ENCODE data around the gene PIP5K1C.
A peak's percentile ranks its signal among the peaks of the same experiment; 100 is the strongest.

PIP5K1C gene

GRCh38 chr19:3694361-3695123 lies 5.7 kb downstream of the PIP5K1C start:
- no peak for DNase-seq (ENCODE audit: low read depth, low spot score)

GRCh38 chr19:3693025-3693925 lies 7.0 kb downstream of the PIP5K1C start:
- DNase-seq (ENCODE audit: low read depth, low spot score) = no peak

GRCh38 chr19:3692141-3693024 lies 7.9 kb downstream of the PIP5K1C start:
- peak; percentile 50 for DNase-seq (ENCODE audit: low read depth, low spot score)

- DNase-seq (ENCODE audit: low read depth, low spot score) = no peak
Measured at GRCh38 chr19:3691726-3692125, 8.5 kb downstream of the PIP5K1C start.

- no peak for DNase-seq (ENCODE audit: low read depth, low spot score)
Measured at GRCh38 chr19:3691372-3691716, 8.9 kb downstream of the PIP5K1C start.

GRCh38 chr19:3690551-3691371 lies 9.5 kb downstream of the PIP5K1C start:
- no peak for DNase-seq (ENCODE audit: low read depth, low spot score)

GRCh38 chr19:3687774-3688706 lies 12.2 kb downstream of the PIP5K1C start:
- peak; percentile 79 for DNase-seq (ENCODE audit: low read depth, low spot score)

GRCh38 chr19:3687393-3687773 lies 12.9 kb downstream of the PIP5K1C start:
- no peak for DNase-seq (ENCODE audit: low read depth, low spot score)

GRCh38 chr19:3684817-3685410 lies 15.4 kb downstream of the PIP5K1C start:
- DNase-seq (ENCODE audit: low read depth, low spot score) = no peak

- DNase-seq (ENCODE audit: low read depth, low spot score) = peak; percentile 67
Measured at GRCh38 chr19:3684054-3684816, 16.0 kb downstream of the PIP5K1C start.

GRCh38 chr19:3683405-3684053 lies 16.7 kb downstream of the PIP5K1C start:
- DNase-seq (ENCODE audit: low read depth, low spot score) = peak; percentile 95

- peak; percentile 76 for DNase-seq (ENCODE audit: low read depth, low spot score)
Measured at GRCh38 chr19:3682741-3683404, 17.4 kb downstream of the PIP5K1C start.

GRCh38 chr19:3682286-3682685 lies 18.0 kb downstream of the PIP5K1C start:
- DNase-seq (ENCODE audit: low read depth, low spot score) = no peak

GRCh38 chr19:3680939-3681338 lies 19.3 kb downstream of the PIP5K1C start:
- no peak for DNase-seq (ENCODE audit: low read depth, low spot score)

GRCh38 chr19:3679581-3679980 lies 20.7 kb downstream of the PIP5K1C start:
- DNase-seq (ENCODE audit: low read depth, low spot score) = no peak

GRCh38 chr19:3679138-3679537 lies 21.1 kb downstream of the PIP5K1C start:
- no peak for DNase-seq (ENCODE audit: low read depth, low spot score)

- DNase-seq (ENCODE audit: low read depth, low spot score) = no peak
Measured at GRCh38 chr19:3678188-3678587, 22.1 kb downstream of the PIP5K1C start.
